Activated CD4-positive, alpha-beta T cell treated with anti-CD3 and anti-CD28 coated beads, Interleukin-2, Interleukin-4, amounts not matched to agents 100 ng/mL and 50 ng/mL, durations not matched to agents 16 hours and 8 hours (primary cell): ENCODE data around the gene EXOC1.

Experiments used
- DNase-seq: peaks from one replicate; pipeline ENCODE4 v3.0.0-alpha.2; 2020; ENCODE audit warnings: low spot score

The EXOC1 gene

DNA sequence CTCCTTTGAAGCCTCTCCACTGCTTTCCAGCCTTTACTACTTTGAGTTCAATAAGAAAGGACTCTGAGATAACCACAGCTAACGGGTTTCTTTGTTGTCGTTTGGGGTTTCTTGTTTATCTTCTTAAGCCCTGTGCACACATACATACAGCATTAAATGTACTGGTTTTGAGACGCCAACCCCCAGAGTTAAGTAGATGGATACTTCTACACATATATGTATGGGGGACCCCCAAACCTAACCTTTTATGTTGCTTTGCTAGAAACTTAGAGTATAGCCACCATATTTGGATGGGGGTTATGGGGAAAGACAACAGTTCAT lies 96.0 kb downstream of the EXOC1 start:
- no peak for DNase-seq

DNA sequence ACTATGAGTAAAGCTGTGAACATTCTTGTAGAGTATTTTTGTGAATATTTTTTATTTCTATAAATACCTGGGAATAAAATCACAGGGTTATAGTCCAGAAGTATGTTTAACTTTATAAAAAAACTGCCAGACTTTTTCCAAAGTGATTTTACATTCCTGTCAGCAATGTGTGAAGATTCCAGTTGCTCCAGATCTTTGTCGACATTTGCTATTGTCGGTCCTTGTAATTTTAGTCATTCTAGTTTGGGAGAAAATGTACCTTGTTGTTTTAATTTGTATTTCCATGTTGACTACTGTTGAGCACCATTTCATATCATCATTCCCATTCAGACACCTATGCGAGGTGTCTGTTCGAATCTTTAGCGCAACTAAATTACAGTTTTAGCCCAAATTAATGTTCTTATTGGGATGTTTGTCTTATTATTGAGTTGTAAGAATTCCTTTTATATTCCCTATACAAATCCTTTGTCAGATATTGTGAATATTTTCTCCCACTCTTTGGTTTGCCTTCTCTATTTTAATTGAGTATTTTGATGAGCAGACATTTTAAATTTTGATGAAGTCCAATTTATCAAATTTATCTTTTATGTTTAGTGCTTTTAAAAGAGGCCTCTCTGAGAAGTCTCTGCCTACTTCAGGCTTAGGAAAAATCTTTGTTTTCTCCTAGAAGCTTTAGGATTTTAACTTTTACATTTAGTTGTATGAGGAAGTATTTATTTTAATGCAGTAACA lies 97.9 kb downstream of the EXOC1 start:
- DNase-seq, result no peak
